Gastroesophageal sphincter (tissue), 3 donors: ENCODE results near the gene USP32.

Experiments used
- CTCF ChIP-seq, 4 experiments: fragments of 200-600 bp in 2 of 4; fragments of 450-650 bp in 2 of 4; sonication (generic) in 1 of 4; IDR thresholded peaks; one replicate each; pipeline ENCODE4 v1.5.1; 2017 to 2019; ENCODE audit warnings: antibody characterized with exemption in 4 of 4, mild to moderate bottlenecking in 2 of 4, moderate library complexity in 2 of 4
- POLR2A ChIP-seq, 2 donors: fragments of 450-650 bp; IDR thresholded peaks; one replicate each; pipeline ENCODE4 v1.6.1; 2017; ENCODE audit warnings: antibody characterized with exemption in 2 of 2, mild to moderate bottlenecking in 2 of 2, moderate library complexity in 1 of 2

- no peak for TF ChIP-seq CTCF (IDR thresholded peaks at IDR 0.05)
- no peak for TF ChIP-seq POLR2A (IDR thresholded peaks at IDR 0.05)
Observed at GRCh38 chr17:60229188-60229802, 162.6 kb downstream of the USP32 start.
